ENCODE results near the gene SRSF2. TPM values are rescaled to one million over a fixed set of nuclear protein-coding genes. Genes with fewer than 3 reads are reported as not detected.

Gene SRSF2
- total and polyA plus RNA-seq, 9 of the 15 experiments (the other 6 are each of a cell fraction or from before 2014, with no cell fraction given), result 161 to 583 (median 393) TPM

DNA sequence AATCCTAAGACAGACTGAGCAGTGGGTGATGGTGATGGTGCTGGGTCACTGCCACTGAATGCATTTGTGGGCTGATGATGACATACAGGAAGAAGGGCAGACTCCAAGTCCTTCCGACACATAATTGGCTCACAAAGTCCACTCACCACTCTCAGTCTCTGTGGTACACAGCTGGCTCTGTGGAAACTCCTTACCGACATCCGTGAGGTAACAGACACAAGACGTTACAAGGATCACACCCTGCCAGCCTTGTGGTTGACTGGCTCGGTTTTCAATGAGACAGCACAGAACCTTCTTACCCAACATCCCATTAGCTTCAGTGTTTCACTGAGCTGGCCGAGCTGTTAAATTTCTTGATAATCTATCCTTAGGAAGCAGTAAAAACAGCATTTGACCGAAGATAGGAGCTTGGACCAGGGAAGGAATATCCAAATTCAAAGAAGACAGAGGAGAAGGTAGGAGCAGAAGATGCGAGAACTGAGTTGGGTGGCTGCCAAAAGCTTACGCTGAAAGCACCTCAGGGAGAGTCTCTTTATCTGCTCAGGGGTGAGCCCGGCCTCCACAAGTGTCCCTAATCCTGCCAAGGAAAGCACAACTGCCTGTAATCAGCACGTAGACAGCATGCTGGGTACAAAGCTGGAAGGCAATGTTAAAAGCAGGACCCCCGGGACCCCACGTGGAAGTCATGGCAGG is 20.8 kb downstream of the SRSF2 start (continued):
- peak; percentile 34; the same call in 1 of the 2 replicates for TF ChIP-seq GABPA (tag; conservative IDR thresholded peaks at IDR 0.05; ENCODE audit: low read depth)
- 0 out of 2 replicates have a peak, but pooled peaks have one; percentile 18 for TF ChIP-seq EP400 (IDR thresholded peaks at IDR 0.05)
- TF ChIP-seq CBFA2T2 (conservative IDR thresholded peaks at IDR 0.05), result peak; percentile 74
- 0 out of 4 replicates have a peak, but pooled peaks of 1 of the 2 experiments have one; percentile 26 for TF ChIP-seq TBL1XR1 (IDR thresholded peaks at IDR 0.05; ENCODE audit: low read length in 2 of 2)
- TF ChIP-seq POLR2AphosphoS5 (IDR thresholded peaks at IDR 0.05; ENCODE audit: control insufficient read depth, insufficient read depth, low read depth, low read length), result peak; percentile 43; the same call in 1 of the 2 replicates
- peak in 1 of 2 experiments; percentile 29; a peak in 1 of 4 replicates for TF ChIP-seq KDM1A (IDR thresholded peaks at IDR 0.05)
- TF ChIP-seq ZNF766 (CRISPR knock-in tag; conservative IDR thresholded peaks at IDR 0.05), result 0 out of 2 replicates have a peak, but pooled peaks have one; percentile 24
- TF ChIP-seq, protein P1, sequence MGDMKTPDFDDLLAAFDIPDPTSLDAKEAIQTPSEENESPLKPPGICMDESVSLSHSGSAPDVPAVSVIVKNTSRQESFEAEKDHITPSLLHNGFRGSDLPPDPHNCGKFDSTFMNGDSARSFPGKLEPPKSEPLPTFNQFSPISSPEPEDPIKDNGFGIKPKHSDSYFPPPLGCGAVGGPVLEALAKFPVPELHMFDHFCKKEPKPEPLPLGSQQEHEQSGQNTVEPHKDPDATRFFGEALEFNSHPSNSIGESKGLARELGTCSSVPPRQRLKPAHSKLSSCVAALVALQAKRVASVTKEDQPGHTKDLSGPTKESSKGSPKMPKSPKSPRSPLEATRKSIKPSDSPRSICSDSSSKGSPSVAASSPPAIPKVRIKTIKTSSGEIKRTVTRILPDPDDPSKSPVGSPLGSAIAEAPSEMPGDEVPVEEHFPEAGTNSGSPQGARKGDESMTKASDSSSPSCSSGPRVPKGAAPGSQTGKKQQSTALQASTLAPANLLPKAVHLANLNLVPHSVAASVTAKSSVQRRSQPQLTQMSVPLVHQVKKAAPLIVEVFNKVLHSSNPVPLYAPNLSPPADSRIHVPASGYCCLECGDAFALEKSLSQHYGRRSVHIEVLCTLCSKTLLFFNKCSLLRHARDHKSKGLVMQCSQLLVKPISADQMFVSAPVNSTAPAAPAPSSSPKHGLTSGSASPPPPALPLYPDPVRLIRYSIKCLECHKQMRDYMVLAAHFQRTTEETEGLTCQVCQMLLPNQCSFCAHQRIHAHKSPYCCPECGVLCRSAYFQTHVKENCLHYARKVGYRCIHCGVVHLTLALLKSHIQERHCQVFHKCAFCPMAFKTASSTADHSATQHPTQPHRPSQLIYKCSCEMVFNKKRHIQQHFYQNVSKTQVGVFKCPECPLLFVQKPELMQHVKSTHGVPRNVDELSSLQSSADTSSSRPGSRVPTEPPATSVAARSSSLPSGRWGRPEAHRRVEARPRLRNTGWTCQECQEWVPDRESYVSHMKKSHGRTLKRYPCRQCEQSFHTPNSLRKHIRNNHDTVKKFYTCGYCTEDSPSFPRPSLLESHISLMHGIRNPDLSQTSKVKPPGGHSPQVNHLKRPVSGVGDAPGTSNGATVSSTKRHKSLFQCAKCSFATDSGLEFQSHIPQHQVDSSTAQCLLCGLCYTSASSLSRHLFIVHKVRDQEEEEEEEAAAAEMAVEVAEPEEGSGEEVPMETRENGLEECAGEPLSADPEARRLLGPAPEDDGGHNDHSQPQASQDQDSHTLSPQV (IDR thresholded peaks at IDR 0.05), result peak; percentile 16; the same call in 1 of the 2 replicates
- 0 out of 2 replicates have a peak, but pooled peaks have one; percentile 22 for TF ChIP-seq L3MBTL2 (IDR thresholded peaks at IDR 0.05)
- TF ChIP-seq, protein P2, sequence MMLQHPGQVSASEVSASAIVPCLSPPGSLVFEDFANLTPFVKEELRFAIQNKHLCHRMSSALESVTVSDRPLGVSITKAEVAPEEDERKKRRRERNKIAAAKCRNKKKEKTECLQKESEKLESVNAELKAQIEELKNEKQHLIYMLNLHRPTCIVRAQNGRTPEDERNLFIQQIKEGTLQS (IDR thresholded peaks at IDR 0.05), result peak; percentile 74
- TF ChIP-seq, protein P2 (CRISPR knock-in tag; conservative IDR thresholded peaks at IDR 0.05), result no peak
- TF ChIP-seq NRF1 (conservative IDR thresholded peaks at IDR 0.05 in 1 of 2, IDR thresholded peaks at IDR 0.05 in 1 of 2), result peak in 1 of 2 experiments; percentile 14; a peak in 1 of 4 replicates
- TF ChIP-seq CXXC5 (CRISPR knock-in tag; IDR thresholded peaks at IDR 0.05), result peak; percentile 50
- no peak for TF ChIP-seq TBP (optimal IDR thresholded peaks at IDR 0.05; ENCODE audit: low read depth, low read length)
- TF ChIP-seq, protein P3, sequence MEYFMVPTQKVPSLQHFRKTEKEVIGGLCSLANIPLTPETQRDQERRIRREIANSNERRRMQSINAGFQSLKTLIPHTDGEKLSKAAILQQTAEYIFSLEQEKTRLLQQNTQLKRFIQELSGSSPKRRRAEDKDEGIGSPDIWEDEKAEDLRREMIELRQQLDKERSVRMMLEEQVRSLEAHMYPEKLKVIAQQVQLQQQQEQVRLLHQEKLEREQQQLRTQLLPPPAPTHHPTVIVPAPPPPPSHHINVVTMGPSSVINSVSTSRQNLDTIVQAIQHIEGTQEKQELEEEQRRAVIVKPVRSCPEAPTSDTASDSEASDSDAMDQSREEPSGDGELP (CRISPR knock-in tag; IDR thresholded peaks at IDR 0.05; ENCODE audit: borderline replicate concordance), result peak; percentile 31; the same call in 1 of the 2 replicates
- TF ChIP-seq TCF3 (CRISPR knock-in tag; IDR thresholded peaks at IDR 0.05), result peak; percentile 72
- TF ChIP-seq CBFA2T3 (IDR thresholded peaks at IDR 0.05), result peak; percentile 84
- peak; percentile 72 for TF ChIP-seq NCOR1 (IDR thresholded peaks at IDR 0.05)
- 0 out of 2 replicates have a peak, but pooled peaks have one; percentile 2 for TF ChIP-seq ZKSCAN8 (CRISPR knock-in tag; IDR thresholded peaks at IDR 0.05)
- TF ChIP-seq, protein P4, sequence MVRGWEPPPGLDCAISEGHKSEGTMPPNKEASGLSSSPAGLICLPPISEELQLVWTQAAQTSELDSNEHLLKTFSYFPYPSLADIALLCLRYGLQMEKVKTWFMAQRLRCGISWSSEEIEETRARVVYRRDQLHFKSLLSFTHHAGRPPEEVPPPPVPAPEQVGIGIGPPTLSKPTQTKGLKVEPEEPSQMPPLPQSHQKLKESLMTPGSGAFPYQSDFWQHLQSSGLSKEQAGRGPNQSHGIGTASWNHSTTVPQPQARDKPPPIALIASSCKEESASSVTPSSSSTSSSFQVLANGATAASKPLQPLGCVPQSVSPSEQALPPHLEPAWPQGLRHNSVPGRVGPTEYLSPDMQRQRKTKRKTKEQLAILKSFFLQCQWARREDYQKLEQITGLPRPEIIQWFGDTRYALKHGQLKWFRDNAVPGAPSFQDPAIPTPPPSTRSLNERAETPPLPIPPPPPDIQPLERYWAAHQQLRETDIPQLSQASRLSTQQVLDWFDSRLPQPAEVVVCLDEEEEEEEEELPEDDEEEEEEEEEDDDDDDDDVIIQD (CRISPR knock-in tag; IDR thresholded peaks at IDR 0.05), result no peak
- peak; percentile 97 for TF ChIP-seq NFIC (IDR thresholded peaks at IDR 0.05)

All from K562 (cell line).